NCI-H1092 (cell line): ENCODE results near the gene GCN1.

ENCODE experiments used
- DNase-seq: peaks from one replicate; lab custom pipeline; 2025; lab: John Stamatoyannopoulos, UW

GCN1 gene

GRCh38 chr12:120181991-120182631 lies 12.4 kb downstream of the GCN1 start:
- DNase-seq: no peak

DNA sequence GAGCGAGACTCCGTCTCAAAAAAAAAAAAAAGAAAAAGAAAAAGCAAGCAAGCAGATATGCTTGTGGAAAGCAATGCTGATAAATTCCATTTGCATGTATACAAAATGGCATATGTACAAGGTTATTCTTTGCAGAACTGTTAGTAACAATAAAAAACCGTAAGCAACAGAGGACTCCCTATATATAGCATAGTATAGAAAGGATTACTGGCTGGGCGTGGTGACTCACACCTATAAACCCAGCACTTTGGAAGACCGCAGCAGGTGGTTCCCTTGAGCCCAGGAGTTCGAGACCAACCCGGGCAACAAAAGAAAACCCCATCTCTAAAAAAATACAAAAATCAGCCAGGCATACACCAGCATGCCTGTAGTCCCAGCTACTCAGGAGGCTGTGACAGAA lies 13.5 kb downstream of the GCN1 start:
- no peak for DNase-seq

- no peak for DNase-seq
These were observed 19.0 kb downstream of the GCN1 start for GRCh38 chr12:120175537-120175936.

- DNase-seq: no peak
These were observed 19.5 kb downstream of the GCN1 start for GRCh38 chr12:120175062-120175461.

DNA sequence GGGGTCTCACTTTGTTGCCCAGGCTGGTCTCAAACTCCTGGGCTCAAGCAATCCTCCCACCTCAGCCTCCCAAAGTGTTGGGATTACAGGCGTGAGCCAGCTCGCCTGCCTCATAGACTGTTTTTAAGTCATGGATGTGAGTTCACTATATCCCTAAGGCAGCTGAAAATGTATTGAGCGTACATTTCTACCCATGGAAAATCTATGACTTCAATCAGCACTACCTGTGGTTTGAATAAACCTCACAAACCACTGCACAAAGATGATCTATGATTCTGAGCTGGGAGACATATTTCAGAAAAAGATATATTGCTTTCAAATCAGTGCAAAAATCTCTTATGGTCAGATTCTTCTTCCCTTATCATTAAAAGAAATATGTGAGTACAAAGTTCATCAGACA lies 22.5 kb downstream of the GCN1 start:
- no peak for DNase-seq

DNA sequence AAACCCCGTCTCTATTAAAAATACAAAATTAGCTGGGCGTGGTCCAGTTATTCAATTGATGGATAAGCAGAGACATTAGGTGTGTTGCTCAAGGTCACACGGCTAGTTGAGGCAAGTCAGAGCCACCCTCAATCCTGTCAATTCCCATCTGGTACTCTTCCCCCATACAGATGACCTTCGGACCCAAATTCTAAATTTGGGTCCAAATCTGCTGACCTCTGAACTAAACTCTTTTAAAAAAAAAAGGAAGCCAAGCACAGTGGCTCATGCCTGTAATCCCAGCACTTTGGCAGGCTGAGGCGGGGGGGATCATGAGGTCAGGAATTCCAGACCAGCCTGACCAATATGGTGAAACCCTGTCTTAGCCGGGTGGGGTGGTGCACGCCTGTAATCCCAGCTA lies 23.9 kb downstream of the GCN1 start:
- no peak for DNase-seq

- DNase-seq: no peak
These were observed 24.6 kb downstream of the GCN1 start for GRCh38 chr12:120169946-120170345.

- DNase-seq: no peak
These were observed 26.2 kb downstream of the GCN1 start for GRCh38 chr12:120168337-120168736.

GRCh38 chr12:120167529-120168095 lies 26.9 kb downstream of the GCN1 start:
- DNase-seq: no peak

- no peak for DNase-seq
These were observed 30.2 kb downstream of the GCN1 start for GRCh38 chr12:120164293-120164692.

GRCh38 chr12:120162763-120163162 lies 31.8 kb downstream of the GCN1 start:
- no peak for DNase-seq

- no peak for DNase-seq
These were observed 32.7 kb downstream of the GCN1 start for GRCh38 chr12:120161852-120162251.

DNA sequence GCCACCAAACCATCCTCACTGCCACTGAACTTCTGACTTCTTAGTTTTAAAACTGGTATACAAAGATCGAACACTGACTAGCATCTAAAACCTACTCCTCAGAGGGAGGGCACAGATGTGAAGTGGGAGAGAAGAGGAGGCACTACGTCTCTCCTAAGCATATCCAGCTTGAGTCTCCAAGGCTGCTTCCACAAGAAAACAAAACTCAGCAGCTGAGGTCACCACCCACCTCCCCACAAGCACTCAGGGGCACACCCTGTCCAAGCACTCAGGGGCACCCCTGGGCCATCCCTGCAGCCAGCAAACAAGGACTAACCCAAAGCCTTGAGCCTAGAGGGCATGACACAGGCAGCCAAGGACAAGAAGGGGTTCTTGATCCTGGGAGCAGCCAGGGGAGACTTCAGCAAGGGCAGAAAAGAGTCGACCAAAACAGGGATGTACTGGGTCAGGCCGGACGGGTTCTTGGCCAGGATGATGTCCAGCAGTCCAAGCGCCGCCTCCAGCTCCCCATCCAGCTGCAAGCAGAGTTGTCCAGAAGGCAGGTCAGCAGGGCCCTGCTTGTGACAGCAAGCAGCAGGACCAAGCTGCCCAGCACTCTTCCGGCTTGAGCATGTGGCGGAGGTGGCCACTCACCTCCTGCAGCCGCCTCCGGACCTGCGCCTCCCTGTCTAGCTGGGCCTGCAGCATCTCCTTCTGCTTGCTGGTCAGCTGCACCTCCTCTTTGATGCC lies 34.8 kb downstream of the GCN1 start:
- no peak for DNase-seq

GRCh38 chr12:120158351-120158750 lies 36.2 kb downstream of the GCN1 start:
- DNase-seq: no peak

DNA sequence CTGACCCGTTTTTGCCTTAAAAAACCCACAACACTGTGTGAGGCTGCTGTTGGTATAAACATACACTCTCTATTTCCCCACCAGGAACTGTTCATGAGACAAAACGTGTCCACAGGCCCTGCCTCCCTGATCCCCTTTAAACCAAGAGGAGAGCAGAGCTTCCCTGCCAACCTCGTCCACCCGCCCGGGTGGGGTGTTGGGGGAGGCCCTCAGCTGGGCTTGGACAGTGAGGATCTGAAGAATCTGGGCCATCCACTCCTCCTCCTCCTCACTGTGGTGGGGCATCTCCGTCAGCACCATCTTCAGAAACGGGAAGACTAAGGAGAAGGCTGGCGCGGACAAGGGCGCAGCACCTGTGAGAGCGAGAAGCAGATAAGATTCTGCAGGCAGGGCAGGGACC lies 36.8 kb downstream of the GCN1 start:
- no peak for DNase-seq

DNA sequence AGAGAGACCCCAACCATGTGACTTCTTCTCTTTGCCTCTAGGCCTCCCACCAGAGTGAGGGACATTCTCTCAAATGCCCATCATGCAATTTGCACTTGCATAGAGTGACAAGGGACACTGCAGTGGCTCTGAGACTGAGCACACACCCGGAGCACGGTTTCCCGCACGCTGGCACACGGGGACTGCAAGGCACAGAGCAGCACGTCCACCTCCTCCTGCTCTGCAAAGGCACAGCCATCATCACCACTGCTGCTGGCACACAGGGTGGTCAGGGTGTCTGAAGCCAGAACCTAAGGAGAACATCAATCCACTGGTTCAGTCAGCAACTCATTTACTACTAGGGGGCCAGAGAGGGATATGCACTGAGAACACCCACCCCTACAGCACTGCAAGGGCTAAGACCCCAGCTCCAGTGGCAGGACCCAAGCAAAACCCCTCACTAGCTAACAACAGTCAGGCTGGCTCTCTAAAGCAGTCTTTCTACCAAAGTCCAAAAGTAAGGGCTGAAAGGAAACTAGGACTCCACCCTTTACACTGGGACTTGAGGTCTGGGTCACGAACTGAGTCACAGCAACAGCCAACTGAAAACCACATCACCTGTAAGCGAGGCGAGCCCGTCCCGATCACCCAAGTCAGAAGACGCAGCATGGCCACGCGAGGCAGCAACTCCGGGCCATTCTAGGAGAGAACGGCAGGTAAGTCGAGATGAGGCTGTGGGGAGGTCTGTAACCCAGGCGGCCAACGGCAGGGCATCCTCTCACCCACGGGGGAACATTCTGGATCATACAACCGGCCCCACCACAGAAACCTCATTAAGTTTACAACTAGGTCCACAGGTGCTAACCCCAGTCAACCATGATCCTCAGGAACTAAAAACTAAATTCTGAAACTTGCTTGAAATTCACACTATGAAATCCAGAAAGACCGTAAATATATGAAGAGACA lies 37.9 kb downstream of the GCN1 start:
- no peak for DNase-seq

GRCh38 chr12:120155072-120155471 lies 39.4 kb downstream of the GCN1 start:
- DNase-seq: no peak

- DNase-seq: no peak
These were observed 43.5 kb downstream of the GCN1 start for GRCh38 chr12:120150919-120151525.

DNA sequence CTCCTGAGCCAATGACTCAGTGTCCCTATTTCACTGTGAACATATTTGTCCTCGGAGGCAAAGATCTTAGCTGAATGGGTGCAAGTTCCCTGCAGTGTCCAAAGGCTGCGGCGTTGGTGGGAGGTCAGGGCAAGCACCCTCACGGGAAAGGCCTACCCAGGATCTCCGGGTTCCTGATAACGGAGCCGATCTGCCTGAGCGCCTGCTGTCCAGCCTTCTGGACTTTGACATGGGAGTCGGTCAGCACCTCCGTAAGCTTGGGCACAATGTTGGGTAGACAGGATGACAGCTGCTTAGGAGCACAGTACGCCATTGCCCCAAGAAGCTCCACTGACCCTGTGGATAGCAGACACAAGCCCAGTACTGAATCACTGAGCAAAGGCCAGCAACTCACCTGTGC lies 46.5 kb downstream of the GCN1 start:
- no peak for DNase-seq

DNA sequence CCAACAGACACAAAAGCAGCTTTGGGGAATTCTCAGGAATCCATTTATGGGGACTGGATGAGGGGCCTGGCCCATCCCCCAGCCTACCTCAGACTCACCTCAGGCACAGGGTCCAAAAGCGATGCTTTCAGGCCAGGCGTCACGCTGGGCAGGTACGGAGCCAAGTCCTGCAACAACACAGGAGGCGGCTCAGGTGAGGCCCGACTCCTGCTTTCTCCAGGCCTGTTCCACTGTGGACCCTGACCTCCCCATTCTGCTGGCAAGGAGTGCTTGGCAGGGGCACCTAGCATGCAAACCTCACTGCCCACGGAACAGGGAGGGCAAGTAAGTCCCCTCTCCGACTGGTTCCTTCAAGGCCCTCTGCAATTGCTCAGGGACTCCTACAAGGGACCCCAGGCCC lies 49.4 kb downstream of the GCN1 start:
- DNase-seq: no peak

GRCh38 chr12:120144215-120144614 lies 50.3 kb downstream of the GCN1 start:
- no peak for DNase-seq
